ENCODE measurements around the gene GJB2. TPM values are rescaled to one million over a fixed set of nuclear protein-coding genes. Genes with fewer than 3 reads are reported as not detected.

Gene GJB2
- total RNA-seq, 4 donors from 2014 or later = 32.8 to 129 (median 77.5) TPM

- 33% methylated on average over 22 of the region's 30 CpGs for WGBS
Measured at GRCh38 chr13:20230913-20231838, 38.4 kb upstream of the GJB2 start.

GRCh38 chr13:20227730-20228129, 35.0 kb upstream of the GJB2 start:
- no peak overlapping the region for H3K27ac ChIP-seq
- H3K4me3 ChIP-seq = no peak overlapping the region
- WGBS = 80% methylated on average over 2 of the region's 6 CpGs
- TF ChIP-seq EP300 (IDR thresholded peaks at IDR 0.05) = no peak
- no peak for TF ChIP-seq POLR2AphosphoS5 (IDR thresholded peaks at IDR 0.05)
- TF ChIP-seq POLR2A (IDR thresholded peaks at IDR 0.05) = no peak
- TF ChIP-seq CTCF (IDR thresholded peaks at IDR 0.05) = no peak
- no peaks in the 10 kb centered on the region for H3K9me3 ChIP-seq
- H3K36me3 ChIP-seq = no peaks in the 10 kb centered on the region
- peaks cover 16% of the 10 kb centered on the region for H3K4me1 ChIP-seq
- H3K27me3 ChIP-seq = peaks cover 27% of the 10 kb centered on the region
- DNase-seq (ENCODE audit: low spot score in 2 of 2) = no peak

More at GRCh38 chr13:20230913-20231838, 38.4 kb upstream of the GJB2 start:
- Histone ChIP-seq H3K27me3 (peaks cover 37% of the 10 kb centered on the region), H3K9me3 (no peaks in the 10 kb centered on the region), H3K4me3 (peak overlapping the region; percentile 51), H3K27ac (peak overlapping the region; percentile 83), H3K4me1 (peaks cover 20% of the 10 kb centered on the region), H3K36me3 (no peaks in the 10 kb centered on the region)
- no peak for TF ChIP-seq POLR2A (IDR thresholded peaks at IDR 0.05)
- DNase-seq (ENCODE audit: low spot score in 2 of 2) = peak in 1 of 2 donors; percentile 74

- Histone ChIP-seq H3K27me3 (peaks cover 23% of the 10 kb centered on the region), H3K27ac (no peak overlapping the region), H3K9me3 (no peaks in the 10 kb centered on the region), H3K4me3 (no peak overlapping the region), H3K4me1 (peaks cover 12% of the 10 kb centered on the region), H3K36me3 (no peaks in the 10 kb centered on the region)
- no peak for DNase-seq (ENCODE audit: low spot score in 2 of 2)
- no peak for TF ChIP-seq POLR2A (IDR thresholded peaks at IDR 0.05)
- no peak for TF ChIP-seq POLR2AphosphoS5 (IDR thresholded peaks at IDR 0.05)
- no peak for TF ChIP-seq CTCF (IDR thresholded peaks at IDR 0.05)
- TF ChIP-seq EP300 (IDR thresholded peaks at IDR 0.05) = no peak
- 91% methylated on average over 5 of the region's 8 CpGs for WGBS
Measured at GRCh38 chr13:20227288-20227687, 34.5 kb upstream of the GJB2 start.

- no peaks in the 10 kb centered on the region for H3K4me1 ChIP-seq
- no peak overlapping the region for H3K27ac ChIP-seq
- 79% methylated on average over 5 of the region's 5 CpGs for WGBS
- H3K27me3 ChIP-seq = no peaks in the 10 kb centered on the region
- no peaks in the 10 kb centered on the region for H3K36me3 ChIP-seq
- no peak for TF ChIP-seq POLR2A (IDR thresholded peaks at IDR 0.05)
- no peak for TF ChIP-seq EP300 (IDR thresholded peaks at IDR 0.05)
- TF ChIP-seq POLR2AphosphoS5 (IDR thresholded peaks at IDR 0.05) = no peak
- TF ChIP-seq CTCF (IDR thresholded peaks at IDR 0.05) = no peak
- no peak for DNase-seq (ENCODE audit: low spot score in 2 of 2)
- H3K4me3 ChIP-seq = no peak overlapping the region
- H3K9me3 ChIP-seq = no peaks in the 10 kb centered on the region
Measured at GRCh38 chr13:20222553-20222952, 29.8 kb upstream of the GJB2 start.

- Histone ChIP-seq H3K27me3 (no peaks in the 10 kb centered on the region), H3K4me1 (no peaks in the 10 kb centered on the region), H3K27ac (no peak overlapping the region), H3K36me3 (no peaks in the 10 kb centered on the region), H3K4me3 (no peak overlapping the region), H3K9me3 (no peaks in the 10 kb centered on the region)
- no peak for TF ChIP-seq EP300 (IDR thresholded peaks at IDR 0.05)
- no peak for TF ChIP-seq POLR2AphosphoS5 (IDR thresholded peaks at IDR 0.05)
- TF ChIP-seq CTCF (IDR thresholded peaks at IDR 0.05) = no peak
- no peak for TF ChIP-seq POLR2A (IDR thresholded peaks at IDR 0.05)
- DNase-seq (ENCODE audit: low spot score in 2 of 2) = no peak
- WGBS = 56% methylated on average over 6 of the region's 6 CpGs
Measured at GRCh38 chr13:20221772-20222171, 29.0 kb upstream of the GJB2 start.

Data from suprapubic skin (tissue), 4 donors.